HS-27A (cell line): ENCODE data around the gene GP1BA.

Source experiments
- DNase-seq: peaks from one replicate; pipeline ENCODE4 v3.0.0-alpha.2; 2012; ENCODE audit warnings: low read depth, missing footprints

Gene GP1BA

GRCh38 chr17:4950746-4951204 is 18.7 kb downstream of the GP1BA start, which contains the start of gene ENO3:
Gene ENO3 (plus strand): TSS chr17:4951119. CDS start chr17:4951830, 711 bp downstream.
- DNase-seq, result no peak

DNA sequence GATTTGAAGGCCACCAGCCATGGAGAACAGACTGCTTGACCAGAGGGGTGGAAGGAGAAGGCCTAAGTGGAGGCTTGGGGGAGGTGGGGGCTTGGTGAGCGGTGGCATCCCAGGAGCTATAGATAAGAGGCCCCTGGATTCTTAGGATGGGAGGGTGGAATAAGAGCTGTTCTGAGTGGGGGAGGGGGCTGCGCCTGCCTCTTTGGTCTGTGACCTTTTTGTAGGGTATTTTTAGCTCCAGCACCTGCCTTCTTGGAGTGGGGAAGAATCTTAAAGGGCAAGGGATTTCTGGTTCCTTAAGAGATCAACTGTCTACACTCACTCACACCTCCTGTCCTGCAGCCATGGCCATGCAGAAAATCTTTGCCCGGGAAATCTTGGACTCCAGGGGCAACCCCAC is 19.4 kb downstream of the GP1BA start:
- DNase-seq, result no peak

- peak; percentile 51 for DNase-seq
Measured at GRCh38 chr17:4953451-4953961, 21.4 kb downstream of the GP1BA start.

GRCh38 chr17:4955091-4955490 is 23.0 kb downstream of the GP1BA start:
- DNase-seq, result no peak

GRCh38 chr17:4956493-4957061 is 24.5 kb downstream of the GP1BA start:
- no peak for DNase-seq

GRCh38 chr17:4958102-4958501 is 26.0 kb downstream of the GP1BA start:
- no peak for DNase-seq

- no peak for DNase-seq
Measured at GRCh38 chr17:4959261-4959965, 27.3 kb downstream of the GP1BA start.

GRCh38 chr17:4960279-4960922 is 28.3 kb downstream of the GP1BA start:
- no peak for DNase-seq

DNA sequence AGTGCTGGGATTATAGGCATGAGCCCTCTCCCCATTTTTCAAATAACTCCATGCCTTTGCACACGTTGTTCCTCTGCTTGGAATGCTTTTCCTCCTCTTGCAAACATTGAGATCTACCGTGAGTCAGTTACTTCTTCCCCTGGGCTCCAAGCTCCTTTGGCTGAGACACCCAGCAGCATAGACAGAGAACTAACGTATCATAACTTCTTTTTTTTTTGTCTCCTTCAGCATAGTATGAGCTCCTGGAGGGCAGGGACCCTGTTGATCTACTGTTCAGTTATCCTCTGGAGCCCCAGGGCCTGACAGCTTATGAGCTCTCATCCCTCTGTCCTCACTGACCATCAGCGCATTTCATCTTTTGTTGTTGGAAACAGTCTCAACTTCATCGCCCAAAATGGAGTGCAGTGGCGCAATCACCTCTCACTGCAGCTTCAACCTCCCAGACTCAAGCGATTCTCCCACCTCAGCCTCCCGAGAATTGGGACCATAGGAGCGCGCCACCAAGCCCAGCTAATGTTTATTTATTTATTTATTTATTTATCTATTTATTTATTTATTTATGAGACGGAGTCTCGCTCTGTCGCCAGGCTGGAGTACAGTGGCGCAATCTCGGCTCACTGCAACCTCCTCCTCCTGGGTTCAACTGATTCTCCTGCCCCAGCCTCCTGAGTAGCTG is 33.4 kb downstream of the GP1BA start:
- DNase-seq, result no peak

DNA sequence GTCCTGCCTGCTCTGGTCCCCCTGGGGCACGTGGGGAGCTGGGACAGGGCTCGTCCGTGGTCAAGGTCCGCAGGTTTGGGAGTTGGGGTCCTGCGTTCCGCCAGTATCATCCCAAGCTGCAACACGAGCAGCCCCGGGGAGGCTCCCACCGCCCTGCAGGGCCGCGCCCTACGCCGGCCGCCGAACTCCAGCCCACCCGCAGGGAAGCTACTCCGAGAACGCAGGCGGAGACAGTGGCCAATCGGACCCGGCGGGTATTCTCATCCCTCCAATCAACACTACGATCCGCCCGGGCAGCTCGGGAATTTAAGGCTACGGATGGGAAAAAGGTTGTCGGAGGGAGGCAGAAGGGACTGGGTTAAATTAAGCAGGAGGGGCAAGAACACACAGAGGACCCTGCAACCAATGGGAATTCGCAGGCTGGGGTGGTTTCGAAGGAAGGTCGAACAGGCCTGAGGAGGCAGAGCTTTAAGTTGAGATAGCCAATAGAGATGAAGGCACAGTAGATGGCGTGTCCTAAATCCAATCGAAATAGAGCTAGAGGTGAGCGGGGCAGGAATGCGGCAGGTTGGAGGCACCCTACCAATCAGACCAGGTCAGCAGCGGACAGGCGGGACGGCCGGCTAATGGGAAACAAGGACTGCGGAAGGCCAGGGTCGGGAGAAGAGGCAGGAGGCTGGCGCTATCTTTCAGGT is 34.9 kb downstream of the GP1BA start:
- peak; percentile 93 for DNase-seq

GRCh38 chr17:4967539-4968485 is 35.7 kb downstream of the GP1BA start, which contains the start of gene SPAG7:
Gene SPAG7 (minus strand): TSS chr17:4967817. CDS start chr17:4967804, 13 bp downstream.
- DNase-seq, result peak; percentile 83

DNA sequence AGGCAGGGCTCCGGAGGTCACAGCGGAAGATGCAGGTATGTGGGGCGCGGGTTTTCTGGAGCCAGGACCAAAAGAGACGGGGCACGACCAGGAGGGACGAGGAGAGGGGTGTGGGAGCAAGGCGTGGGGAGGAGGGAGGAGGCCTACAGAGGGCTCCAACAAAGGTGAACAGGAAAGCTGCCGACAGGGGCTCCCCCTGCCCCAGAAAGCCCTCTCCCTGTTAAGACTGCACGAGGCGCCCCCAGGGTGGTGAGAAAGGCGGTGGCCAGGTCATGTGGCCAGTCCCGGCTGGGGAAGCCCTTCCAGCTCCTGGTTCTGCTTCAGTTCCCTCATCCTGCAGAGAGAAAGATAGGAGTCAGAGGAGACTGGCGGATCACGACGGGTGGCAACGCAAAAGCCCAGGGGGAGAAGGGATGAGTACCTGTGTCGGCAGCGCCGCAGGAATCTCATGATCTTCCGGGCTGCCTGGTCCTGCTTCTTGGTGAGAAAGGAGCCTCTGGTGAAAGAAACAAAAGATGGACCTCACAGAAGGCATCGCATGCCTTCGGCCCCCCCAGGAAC is 36.5 kb downstream of the GP1BA start:
- no peak for DNase-seq

DNA sequence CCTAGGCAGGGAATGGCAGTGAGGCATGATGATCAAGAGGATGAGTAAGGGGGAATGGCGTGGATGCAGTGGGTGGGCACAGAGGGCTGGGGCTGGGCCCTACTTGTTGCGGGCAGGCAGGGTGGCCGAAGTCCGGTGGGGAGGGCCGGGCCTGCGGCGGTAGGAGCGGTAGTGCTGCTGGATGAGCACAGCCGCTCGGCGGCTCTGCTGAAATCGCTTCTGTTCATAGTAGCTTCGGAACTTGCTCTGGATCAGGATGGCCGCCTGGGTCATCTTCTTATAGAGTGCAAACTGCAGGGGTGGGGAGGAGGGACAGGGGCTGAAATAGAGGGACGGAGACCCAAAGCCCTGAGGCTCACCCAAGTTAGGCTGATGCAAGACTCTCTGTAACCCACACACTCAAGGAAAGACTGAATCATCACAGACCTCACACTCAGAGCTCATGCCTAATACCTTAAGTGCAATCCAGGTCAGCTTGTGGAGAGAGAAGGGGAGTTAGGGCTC is 37.0 kb downstream of the GP1BA start:
- no peak for DNase-seq

DNA sequence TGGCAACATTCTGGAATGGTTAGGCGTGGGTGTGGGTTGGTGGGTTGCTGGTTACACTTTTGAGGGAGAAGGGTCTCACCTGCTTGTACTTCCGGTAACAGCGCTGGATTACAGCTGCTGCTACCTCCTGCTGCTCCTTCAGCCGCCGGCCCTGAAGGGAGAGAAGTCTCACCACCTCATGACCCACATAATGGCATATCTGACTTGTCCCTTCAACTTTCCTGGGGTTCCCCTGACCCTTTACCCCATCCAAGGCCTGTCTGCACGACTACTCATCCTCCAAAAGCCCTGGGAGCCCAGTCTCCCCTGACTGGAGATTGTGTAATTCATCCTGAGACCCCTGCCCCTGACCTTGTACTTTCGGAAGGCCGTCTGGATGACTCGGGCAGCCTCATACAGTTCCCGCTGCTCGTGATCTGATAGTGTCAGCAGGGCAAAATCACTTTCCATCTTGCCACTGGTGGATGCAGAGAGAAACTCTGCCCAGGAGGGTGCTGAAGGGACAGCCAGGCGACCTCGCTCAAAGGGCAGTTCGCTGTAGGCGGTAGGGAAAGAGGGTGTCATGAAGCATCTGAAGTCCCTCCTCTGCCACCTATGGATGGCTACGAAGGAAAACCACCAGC is 37.6 kb downstream of the GP1BA start:
- no peak for DNase-seq

DNA sequence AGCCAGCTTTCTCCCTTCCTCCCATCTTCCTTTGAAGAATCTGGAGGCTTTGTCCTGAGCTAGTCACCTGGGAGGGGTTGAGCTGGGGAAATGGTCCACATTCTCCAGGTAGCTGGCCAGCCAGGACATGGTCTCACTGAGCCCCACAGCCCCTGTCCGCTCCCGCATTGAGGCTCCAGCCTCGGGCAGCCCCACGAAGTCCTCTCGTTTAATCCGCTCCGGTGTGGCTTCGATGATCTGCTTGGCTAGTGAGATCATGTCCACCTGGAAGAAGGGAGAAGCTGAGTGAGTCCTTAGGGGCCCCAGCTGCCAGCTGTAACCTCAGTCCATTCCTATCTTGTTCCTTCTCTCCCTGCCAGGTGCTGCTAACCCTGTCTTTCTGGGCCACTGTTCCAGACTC is 38.2 kb downstream of the GP1BA start:
- DNase-seq, result no peak

- DNase-seq, result no peak
Measured at GRCh38 chr17:4971826-4972225, 39.7 kb downstream of the GP1BA start.

DNA sequence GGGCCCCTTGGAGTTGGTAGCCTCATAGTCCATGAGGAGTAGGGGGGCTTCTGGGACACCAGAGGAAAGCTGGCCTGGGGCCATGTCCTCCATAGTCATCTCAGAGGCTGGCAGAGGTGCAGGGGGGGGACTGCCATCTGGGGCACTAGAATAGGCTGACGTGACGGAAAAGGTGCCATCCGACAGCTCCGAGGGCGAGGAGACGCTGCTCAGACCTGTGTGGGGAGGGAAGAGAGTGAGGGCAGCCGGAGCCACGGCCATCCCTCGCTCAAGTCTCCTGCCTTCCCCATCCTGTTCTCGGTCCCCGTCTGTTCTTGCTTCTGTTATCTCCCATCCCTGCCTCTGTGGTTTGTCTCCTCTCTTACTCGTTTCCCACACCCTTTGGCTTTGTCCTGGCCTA is 40.2 kb downstream of the GP1BA start:
- DNase-seq, result no peak

DNA sequence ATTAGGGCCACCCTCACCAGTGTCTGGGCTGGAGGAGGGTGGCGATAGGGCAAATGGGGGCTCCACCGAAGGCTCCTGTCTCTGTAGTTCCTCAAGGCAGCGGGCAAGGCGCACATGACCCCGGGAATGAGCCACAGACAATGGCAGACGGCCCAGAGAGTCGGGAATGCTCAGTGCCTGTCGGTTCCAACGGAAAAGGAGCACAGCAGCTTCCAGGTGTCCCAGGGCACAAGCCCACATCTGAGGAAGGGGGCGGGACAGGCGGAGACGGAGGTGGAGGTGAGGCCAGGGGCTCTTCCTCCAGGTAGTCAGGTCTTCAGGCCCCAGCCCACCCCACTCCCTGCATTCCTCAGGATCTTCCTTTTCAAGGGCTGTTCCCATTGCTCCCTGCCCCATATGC is 40.7 kb downstream of the GP1BA start:
- no peak for DNase-seq

GRCh38 chr17:4973256-4974114 is 41.4 kb downstream of the GP1BA start:
- DNase-seq, result no peak
